Peyer's patch (tissue), 4 donors: ENCODE measurements around the gene EYS.

Source experiments
- POLR2A ChIP-seq, 2 donors: fragments of 450-650 bp; IDR thresholded peaks; one replicate each; pipeline ENCODE4 v1.5.1; 2017; ENCODE audit warnings: antibody characterized with exemption in 2 of 2, mild to moderate bottlenecking in 2 of 2, moderate library complexity in 2 of 2
- TF ChIP-seq, protein P1 (sequence below), 6 experiments: fragments of 450-650 bp in 4 of 6; fragments of 200-600 bp in 2 of 6; sonication (generic) in 1 of 6; IDR thresholded peaks; one replicate each; pipeline ENCODE4 v1.5.1; 2017 to 2019; ENCODE audit warnings: antibody characterized with exemption in 6 of 6, mild to moderate bottlenecking in 3 of 6, moderate library complexity in 1 of 6

- TF ChIP-seq, protein P1, sequence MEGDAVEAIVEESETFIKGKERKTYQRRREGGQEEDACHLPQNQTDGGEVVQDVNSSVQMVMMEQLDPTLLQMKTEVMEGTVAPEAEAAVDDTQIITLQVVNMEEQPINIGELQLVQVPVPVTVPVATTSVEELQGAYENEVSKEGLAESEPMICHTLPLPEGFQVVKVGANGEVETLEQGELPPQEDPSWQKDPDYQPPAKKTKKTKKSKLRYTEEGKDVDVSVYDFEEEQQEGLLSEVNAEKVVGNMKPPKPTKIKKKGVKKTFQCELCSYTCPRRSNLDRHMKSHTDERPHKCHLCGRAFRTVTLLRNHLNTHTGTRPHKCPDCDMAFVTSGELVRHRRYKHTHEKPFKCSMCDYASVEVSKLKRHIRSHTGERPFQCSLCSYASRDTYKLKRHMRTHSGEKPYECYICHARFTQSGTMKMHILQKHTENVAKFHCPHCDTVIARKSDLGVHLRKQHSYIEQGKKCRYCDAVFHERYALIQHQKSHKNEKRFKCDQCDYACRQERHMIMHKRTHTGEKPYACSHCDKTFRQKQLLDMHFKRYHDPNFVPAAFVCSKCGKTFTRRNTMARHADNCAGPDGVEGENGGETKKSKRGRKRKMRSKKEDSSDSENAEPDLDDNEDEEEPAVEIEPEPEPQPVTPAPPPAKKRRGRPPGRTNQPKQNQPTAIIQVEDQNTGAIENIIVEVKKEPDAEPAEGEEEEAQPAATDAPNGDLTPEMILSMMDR (IDR thresholded peaks at IDR 0.05), result no peak
- no peak for TF ChIP-seq POLR2A (IDR thresholded peaks at IDR 0.05)
Observed at GRCh38 chr6:64665137-64665536, 1041.9 kb downstream of the EYS start.
